ENCODE results near the gene GRPR. TPM values are rescaled to one million over a fixed set of nuclear protein-coding genes. Genes with fewer than 3 reads are reported as not detected.
"Not testable (repeated sequence)": the region's sequence is repeated elsewhere in the genome, so short reads cannot be mapped to it uniquely, and the experiment has no call there.

GRPR gene
- total and polyA plus RNA-seq, 11 donors: 0.16 to 0.58 (median 0.27) TPM; not detected in 1

DNA sequence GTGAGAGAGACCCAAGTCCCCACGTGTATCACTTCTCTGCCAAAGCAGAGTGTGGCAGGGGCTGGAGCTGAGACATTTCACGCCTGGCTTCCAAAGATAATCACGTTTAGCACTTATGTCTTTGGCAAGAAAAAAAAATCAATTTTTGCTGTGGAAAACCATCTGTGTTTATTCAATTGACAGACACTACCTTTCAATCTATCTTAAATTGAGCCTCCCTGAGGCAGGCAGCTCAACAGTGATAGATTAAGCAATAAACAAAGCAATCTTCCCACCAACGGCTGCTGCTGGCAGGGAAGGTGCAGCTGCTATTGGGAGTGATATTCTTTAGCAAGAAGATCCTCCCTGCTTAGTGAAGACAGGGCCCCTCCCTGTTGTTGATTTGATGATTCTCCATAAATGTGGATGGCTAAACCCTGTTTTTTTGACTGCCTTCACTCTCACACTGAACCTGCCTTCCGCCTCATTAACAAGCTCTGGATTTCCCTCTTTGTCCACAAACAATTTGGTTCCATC lies 32.3 kb downstream of the GRPR start:
- Histone ChIP-seq H3K36me3 (no peaks in the 10 kb centered on the region), H3K9me3 (no peaks in the 10 kb centered on the region), H3K4me3 (no peak overlapping the region), H3K27me3 (peaks cover 0 to 18% (median 0%) of the 10 kb centered on the region in 9 donors), H3K27ac (no peak overlapping the region), H3K4me1 (no peaks in the 10 kb centered on the region)
- intact Hi-C loops (cut with DNase I): no loop called here
- WGBS, 4 donors: 49 to 66% (median 57%) methylated on average over 5 of the region's 5 CpGs
- DNase-seq: no peak
- TF ChIP-seq, protein P1, sequence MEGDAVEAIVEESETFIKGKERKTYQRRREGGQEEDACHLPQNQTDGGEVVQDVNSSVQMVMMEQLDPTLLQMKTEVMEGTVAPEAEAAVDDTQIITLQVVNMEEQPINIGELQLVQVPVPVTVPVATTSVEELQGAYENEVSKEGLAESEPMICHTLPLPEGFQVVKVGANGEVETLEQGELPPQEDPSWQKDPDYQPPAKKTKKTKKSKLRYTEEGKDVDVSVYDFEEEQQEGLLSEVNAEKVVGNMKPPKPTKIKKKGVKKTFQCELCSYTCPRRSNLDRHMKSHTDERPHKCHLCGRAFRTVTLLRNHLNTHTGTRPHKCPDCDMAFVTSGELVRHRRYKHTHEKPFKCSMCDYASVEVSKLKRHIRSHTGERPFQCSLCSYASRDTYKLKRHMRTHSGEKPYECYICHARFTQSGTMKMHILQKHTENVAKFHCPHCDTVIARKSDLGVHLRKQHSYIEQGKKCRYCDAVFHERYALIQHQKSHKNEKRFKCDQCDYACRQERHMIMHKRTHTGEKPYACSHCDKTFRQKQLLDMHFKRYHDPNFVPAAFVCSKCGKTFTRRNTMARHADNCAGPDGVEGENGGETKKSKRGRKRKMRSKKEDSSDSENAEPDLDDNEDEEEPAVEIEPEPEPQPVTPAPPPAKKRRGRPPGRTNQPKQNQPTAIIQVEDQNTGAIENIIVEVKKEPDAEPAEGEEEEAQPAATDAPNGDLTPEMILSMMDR (IDR thresholded peaks at IDR 0.05): no peak
- no peak for TF ChIP-seq POLR2A (IDR thresholded peaks at IDR 0.05)
- no peak for ATAC-seq

DNA sequence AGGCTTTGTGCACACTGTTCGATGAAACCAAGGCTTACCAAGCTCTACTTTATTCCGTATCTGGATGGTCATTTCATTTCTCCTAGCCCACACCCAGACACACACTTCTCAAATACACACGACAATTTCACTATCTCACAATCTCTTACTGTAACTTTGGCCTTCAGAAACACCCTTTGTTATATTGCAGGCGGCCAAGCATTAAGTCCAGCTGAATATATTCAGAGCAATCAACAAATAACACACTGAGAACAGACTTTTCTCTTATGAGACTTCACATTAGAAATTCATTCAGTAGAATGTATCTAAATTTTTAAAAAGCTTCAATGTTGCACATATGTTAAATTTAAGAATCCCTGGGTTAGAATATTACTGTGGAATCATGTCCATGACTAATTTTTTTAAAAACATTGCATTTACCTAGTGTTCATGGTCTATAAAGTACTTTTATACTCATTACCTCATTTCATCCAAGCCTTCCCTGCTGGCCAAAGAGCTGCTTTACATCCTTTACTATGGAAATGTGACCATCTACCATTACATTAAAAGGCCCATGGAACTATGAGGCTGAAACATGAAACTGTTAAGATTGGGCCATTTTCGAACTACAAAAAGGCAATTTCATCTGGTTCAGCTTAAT lies 33.4 kb downstream of the GRPR start:
- no peaks in the 10 kb centered on the region for H3K4me1 ChIP-seq
- DNase-seq: no peak
- 78 to 92% (median 85%) methylated on average over 5 of the region's 5 CpGs for WGBS, 4 donors

DNA sequence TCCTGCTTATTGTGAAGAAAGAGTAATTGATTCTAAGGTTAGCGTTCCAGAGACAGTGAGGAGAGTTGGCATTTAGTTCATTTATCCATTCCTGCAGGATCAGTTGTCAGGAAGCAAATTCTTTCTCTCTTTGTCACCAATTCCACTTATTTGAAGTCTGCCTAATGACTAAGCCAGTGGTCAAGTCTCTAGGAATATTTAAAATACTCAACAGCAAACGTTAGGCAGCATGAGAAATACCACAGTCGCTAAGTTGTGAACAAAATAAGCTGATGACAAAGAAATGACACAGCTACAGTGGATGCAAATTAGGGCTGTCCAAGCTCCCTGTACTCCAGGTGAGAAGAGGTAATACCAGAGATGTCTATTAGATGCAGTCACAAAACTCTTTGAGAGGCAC lies 37.4 kb downstream of the GRPR start:
- Histone ChIP-seq H3K4me1 (no peaks in the 10 kb centered on the region), H3K9me3 (no peaks in the 10 kb centered on the region), H3K27ac (no peak overlapping the region), H3K27me3 (peaks cover 0 to 36% (median 0%) of the 10 kb centered on the region in 9 donors), H3K36me3 (no peaks in the 10 kb centered on the region), H3K4me3 (no peak overlapping the region)
- WGBS, 4 donors: 53 to 68% (median 56%) methylated on average over 3 of the region's 3 CpGs
- intact Hi-C loops (cut with DNase I): no loop called here
- TF ChIP-seq POLR2A (IDR thresholded peaks at IDR 0.05): no peak
- TF ChIP-seq, protein P1 (IDR thresholded peaks at IDR 0.05): no peak
- DNase-seq (no peak), ATAC-seq (no peak)

More for the DNA sequence above, 33.4 kb downstream of the GRPR start:
- TF ChIP-seq, protein P1 (IDR thresholded peaks at IDR 0.05): no peak
- no peak for TF ChIP-seq POLR2A (IDR thresholded peaks at IDR 0.05)
- no peak overlapping the region for H3K4me3 ChIP-seq
- ATAC-seq: no peak
- H3K27ac ChIP-seq: no peak overlapping the region
- intact Hi-C loops (cut with DNase I): no loop called here
- no peaks in the 10 kb centered on the region for H3K36me3 ChIP-seq
- H3K9me3 ChIP-seq: no peaks in the 10 kb centered on the region
- H3K27me3 ChIP-seq: peaks cover 0 to 25% (median 0%) of the 10 kb centered on the region in 9 donors

DNA sequence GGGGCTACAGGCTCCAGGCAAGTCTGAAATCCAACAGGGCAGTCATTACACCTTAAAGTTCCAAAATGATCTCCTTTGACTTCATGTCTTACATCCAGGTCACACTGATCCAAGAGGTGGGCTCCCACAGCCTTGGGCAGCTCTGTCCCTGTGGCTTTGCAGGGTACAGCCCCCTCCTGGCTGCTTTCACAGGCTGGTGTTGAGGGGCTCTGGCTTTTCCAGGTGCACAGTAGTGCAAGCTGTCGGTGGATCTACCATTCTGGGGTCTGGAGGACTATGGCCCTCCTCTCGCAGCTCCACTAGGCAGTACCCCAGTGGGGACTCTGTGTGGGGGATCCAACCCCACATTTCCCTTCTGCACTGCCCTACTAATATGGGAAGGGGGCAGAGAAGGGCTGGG lies 37.8 kb downstream of the GRPR start:
- H3K36me3 ChIP-seq; ATAC-seq; intact Hi-C loops (cut with DNase I); H3K9me3 ChIP-seq; H3K27ac ChIP-seq; DNase-seq; H3K4me3 ChIP-seq; H3K4me1 ChIP-seq: not testable (repeated sequence)
- 89 to 94% (median 93%) methylated on average over 2 of the region's 2 CpGs for WGBS, 4 donors
- peaks cover 0 to 36% (median 0%) of the 10 kb centered on the region in 9 donors for H3K27me3 ChIP-seq
